B cell (primary cell): Measurements from ENCODE around the gene GIGYF1. TPM values are rescaled to one million over a fixed set of nuclear protein-coding genes. Genes with fewer than 3 reads are reported as not detected.
A peak's percentile ranks its signal among the peaks of the same experiment; 100 is the strongest.

Experiments used
- ATAC-seq: fragments of 200-7000 bp; cut with Tn5 transposase; one replicate; pipeline ENCODE4 v1.10.0; 2021; ENCODE audit warnings: low read depth, mild to moderate bottlenecking, moderate number of reproducible peaks, moderate library complexity
- CTCF ChIA-PET: fragments of 350-600 bp; sonication (Branson Sonifier 250); formaldehyde crosslinking; loops from one replicate; lab custom pipeline; 2021; ENCODE audit warnings: antibody characterized with exemption, inconsistent platforms; lab: Charles Lee
- POLR2A ChIA-PET: fragments of 350-600 bp; sonication (Branson Sonifier 250); formaldehyde crosslinking; loops from one replicate; lab custom pipeline; 2021; ENCODE audit warnings: antibody characterized with exemption; lab: Charles Lee
- DNase-seq: peaks from one replicate; pipeline ENCODE4 v3.0.0; 2013
- H2AFZ ChIP-seq: 2 replicates; pipeline ENCODE4 v1.6.1; 2012; ENCODE audit warnings: mild to moderate bottlenecking, low read depth, low read length; ENCODE audit not compliant: insufficient read depth, poor library complexity, severe bottlenecking
- H3K27ac ChIP-seq, 2 donors: 1 replicate in 1 of 2; 2 replicates in 1 of 2; pipeline ENCODE4 v1.5.1; 2012 to 2013; ENCODE audit warnings: low read length in 2 of 2, mild to moderate bottlenecking in 2 of 2, moderate library complexity in 1 of 2
- H3K27me3 ChIP-seq, 4 experiments: fragments of 200-600 bp in 1 of 4; sonication (generic) in 1 of 4; replicated peaks in 1 of 4; 1 replicate in 2 of 4; 2 replicates in 2 of 4; pipeline versions ENCODE4 v1.6.1 to v1.7.0; 2013 to 2016; ENCODE audit warnings: low read length in 3 of 4, mild to moderate bottlenecking in 2 of 4, mixed read lengths in 1 of 4, moderate library complexity in 1 of 4; ENCODE audit not compliant: insufficient read depth in 4 of 4, control insufficient read depth in 3 of 4; ENCODE audit errors: control extremely low read depth in 1 of 4
- H3K36me3 ChIP-seq, 2 experiments: replicated peaks in 1 of 2; 1 replicate in 1 of 2; 2 replicates in 1 of 2; pipeline versions ENCODE4 v1.6.1 to v1.7.1; 2013; ENCODE audit warnings: low read length in 1 of 2; ENCODE audit not compliant: insufficient read depth in 2 of 2, control insufficient read depth in 1 of 2; ENCODE audit errors: control extremely low read depth in 1 of 2, extremely low read depth in 1 of 2
- H3K4me1 ChIP-seq, 2 donors: fragments of 200-600 bp in 1 of 2; sonication (generic) in 1 of 2; 1 replicate in 1 of 2; 2 replicates in 1 of 2; pipeline versions ENCODE4 v1.5.1 to v1.6.1; 2013 to 2017; ENCODE audit warnings: low read length in 2 of 2; ENCODE audit not compliant: control insufficient read depth in 2 of 2, insufficient read depth in 2 of 2
- H3K4me2 ChIP-seq: replicated peaks from 2 replicates; pipeline ENCODE3; 2012; ENCODE audit warnings: mild to moderate bottlenecking, low read depth, low read length; ENCODE audit not compliant: poor library complexity, severe bottlenecking
- H3K4me3 ChIP-seq, 5 experiments: fragments of 200-600 bp in 1 of 5; sonication (generic) in 1 of 5; 1 replicate in 3 of 5; 2 replicates in 2 of 5; pipeline versions ENCODE4 v1.5.1 to v1.7.0; 2011 to 2016; ENCODE audit warnings: low read length in 4 of 5, mild to moderate bottlenecking in 4 of 5, low read depth in 2 of 5, control low read depth in 1 of 5, moderate library complexity in 1 of 5; ENCODE audit not compliant: insufficient read depth in 1 of 5; ENCODE audit errors: control extremely low read depth in 1 of 5, extremely low read depth in 1 of 5
- H3K79me2 ChIP-seq: fragments of 200-600 bp; sonication (generic); one replicate; pipeline ENCODE4 v1.6.0; 2016; ENCODE audit warnings: low read length; ENCODE audit not compliant: control insufficient read depth, insufficient read depth
- H3K9ac ChIP-seq: fragments of 200-600 bp; sonication (generic); 2 replicates; pipeline ENCODE4 v1.6.1; 2017; ENCODE audit warnings: mild to moderate bottlenecking, low read length, moderate library complexity
- H3K9me3 ChIP-seq, 3 donors: one replicate each; pipeline versions ENCODE4 v1.6.1 to v1.7.1; 2013; ENCODE audit warnings: low read length in 2 of 3; ENCODE audit not compliant: control insufficient read depth in 2 of 3, insufficient read depth in 1 of 3; ENCODE audit errors: control extremely low read depth in 1 of 3
- H4K20me1 ChIP-seq: 2 replicates; pipeline ENCODE4 v1.6.0; 2012; ENCODE audit warnings: mild to moderate bottlenecking, low read length; ENCODE audit not compliant: insufficient read depth, control insufficient read depth, poor library complexity, severe bottlenecking
- H3K27ac Mint-ChIP-seq: one replicate; pipeline ENCODE4 v1.8.0; 2021; ENCODE audit warnings: mixed read lengths
- H3K27me3 Mint-ChIP-seq: one replicate; pipeline ENCODE4 v1.8.0; 2021; ENCODE audit warnings: mixed read lengths
- H3K4me1 Mint-ChIP-seq: one replicate; pipeline ENCODE4 v1.8.0; 2021; ENCODE audit warnings: mixed read lengths
- H3K4me3 Mint-ChIP-seq: one replicate; pipeline ENCODE4 v1.8.0; 2021; ENCODE audit warnings: mixed read lengths
- H3K9me3 Mint-ChIP-seq: one replicate; pipeline ENCODE4 v1.8.0; 2022; ENCODE audit warnings: mixed read lengths; ENCODE audit not compliant: insufficient read depth
- CTCF ChIP-seq: fragments of 200-600 bp; IDR thresholded peaks from one replicate; pipeline ENCODE4 v1.8.0; 2022; ENCODE audit warnings: antibody characterized with exemption, mild to moderate bottlenecking
- EZH2 ChIP-seq: IDR thresholded peaks from 2 replicates; pipeline ENCODE4 v1.6.1; 2012; ENCODE audit warnings: borderline replicate concordance, low read depth, mild to moderate bottlenecking, moderate library complexity, low read length; ENCODE audit not compliant: insufficient read depth, poor library complexity, severe bottlenecking
- WGBS: methylation state at CpG from one replicate; pipeline ENCODE4 v1.1.5; 2013; ENCODE audit warnings: missing lambda C conversion rate; ENCODE audit not compliant: insufficient coverage; 5-methylcytosine and 5-hydroxymethylcytosine counted together
- intact Hi-C: fragments of 100-400 bp; cut with micrococcal nuclease; formaldehyde crosslinking; loops from one replicate; pipeline ENCODE4 v1.10.0; 2022
- polyA plus RNA-seq: library from polyadenylated mRNA; depleted of rRNA; stranded (reverse); fragments of >200 nt; gene quantifications from 2 replicates; pipeline ENCODE4 v1.2.3, GENCODE V29; 2012
- total RNA-seq, 2 donors: library from RNA; stranded (reverse); fragments of 120-200 nt in 1 of 2; gene quantifications; 1 replicate in 1 of 2; 2 replicates in 1 of 2; pipeline versions ENCODE4 v1.2.3 to v1.2.4, GENCODE V29; 2013 to 2022

The GIGYF1 gene
- total and polyA plus RNA-seq, 2 donors (not counting 1 experiment from before 2014, with no cell fraction given), result 45.9 to 134 TPM

GRCh38 chr7:100674411-100675104 is 19.5 kb downstream of the GIGYF1 start:
- DNase-seq (peak; percentile 71), ATAC-seq (no peak)
- peak overlapping the region; percentile 85 for H3K4me2 ChIP-seq
- no peaks in the 10 kb centered on the region for H3K27me3 Mint-ChIP-seq
- peaks cover 38% of the 10 kb centered on the region for H4K20me1 ChIP-seq
- peaks cover 8% of the 10 kb centered on the region for H3K4me1 Mint-ChIP-seq
- peak overlapping the region; percentile 97 for H3K9ac ChIP-seq
- H3K27me3 ChIP-seq, result no peaks in the 10 kb centered on the region
- intact Hi-C loops, result loop anchor here (2.0 to 10.0 kb wide), 2 partner anchors 246 to 590 kb away; partner anchors contain the start of genes COPS6, MEPCE, ZCWPW1 and ZNF3
- H3K4me1 ChIP-seq, result peaks cover 0 to 6% of the 10 kb centered on the region in 2 donors
- H3K9me3 Mint-ChIP-seq, result no peaks in the 10 kb centered on the region
- H3K4me3 Mint-ChIP-seq, result peak overlapping the region; percentile 96
- peak overlapping the region; percentile 79 for H2AFZ ChIP-seq
- no peaks in the 10 kb centered on the region for H3K9me3 ChIP-seq
- WGBS, result 0% methylated on average over 31 of the region's 43 CpGs
- peak overlapping the region; percentile 78 to 97 for H3K27ac ChIP-seq
- ChIA-PET CTCF (interaction anchor here (1.0 to 4.7 kb wide), 3 partner anchors 16 to 88 kb away, joined by 4 to 53 read pairs (median 14); partner anchors contain the start of genes FBXO24, LRCH4 and POP7), POLR2A (interaction anchor here (1.0 to 2.7 kb wide), 6 partner anchors 20 to 196 kb away, joined by 3 to 16 read pairs (median 4); partner anchors contain the start of genes SLC12A9 and TSC22D4)
- H3K4me3 ChIP-seq, result peak overlapping the region; percentile 50 to 99 (median 98)
- H3K27ac Mint-ChIP-seq, result peak overlapping the region; percentile 97
- peaks cover 0 to 32% of the 10 kb centered on the region in 2 experiments for H3K36me3 ChIP-seq
- peaks cover 12% of the 10 kb centered on the region for H3K79me2 ChIP-seq
- TF ChIP-seq CTCF, result no peak
- no peak for TF ChIP-seq EZH2
